ENCODE results near the gene CHAF1B. TPM values are rescaled to one million over a fixed set of nuclear protein-coding genes. Genes with fewer than 3 reads are reported as not detected.
"Not testable (repeated sequence)": the region's sequence is repeated elsewhere in the genome, so short reads cannot be mapped to it uniquely, and the experiment has no call there.

Gene CHAF1B
- total and polyA plus RNA-seq, 2 donors = 1.8 to 6.1 TPM

DNA sequence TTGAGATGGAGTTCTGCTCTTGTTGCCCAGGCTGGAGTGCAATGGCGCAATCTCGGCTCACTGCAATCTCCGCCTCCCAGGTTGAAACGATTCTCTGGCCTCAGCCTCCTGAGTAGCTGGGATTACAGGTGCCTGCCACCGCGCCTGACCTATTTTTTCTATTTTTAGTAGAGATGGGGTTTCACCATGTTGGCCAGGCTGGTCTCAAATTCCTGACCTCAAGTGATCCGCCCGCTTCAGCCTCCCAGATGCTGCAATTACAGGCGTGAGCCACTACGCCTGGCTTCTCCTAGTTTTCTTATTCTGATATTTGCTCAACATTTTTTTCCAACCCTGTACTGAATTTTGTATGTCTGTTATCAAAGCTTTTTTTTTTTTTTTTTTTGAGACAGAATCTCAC, 2.5 kb upstream of the CHAF1B start:
- not testable (repeated sequence) for H3K9me3 ChIP-seq (ENCODE audit: control insufficient read depth in 2 of 2, insufficient read depth in 1 of 2, low read length in 1 of 2)

DNA sequence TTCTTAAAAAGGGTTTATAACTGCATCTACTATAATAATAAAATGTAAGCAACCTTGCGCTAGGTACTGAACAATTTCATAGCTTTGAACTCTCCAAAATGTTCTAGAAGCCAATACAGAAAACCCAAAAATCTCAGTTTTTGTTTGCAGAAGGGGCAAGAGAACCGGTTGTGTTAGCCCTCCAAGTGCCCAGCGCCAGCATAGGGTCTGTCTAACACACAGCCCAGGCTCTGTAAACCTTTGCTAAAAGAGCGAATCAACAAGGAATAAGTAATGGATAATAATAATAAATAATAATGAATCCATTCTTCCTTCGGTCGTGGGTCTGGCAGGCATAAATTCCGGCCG, 333 bp upstream of the CHAF1B start:
- H3K4me3 ChIP-seq (ENCODE audit: low read length in 2 of 2) = peak overlapping the region in 1 of 2 donors; percentile 68
- H3K27ac ChIP-seq (ENCODE audit: low read depth in 1 of 2, low read length in 1 of 2) = no peak overlapping the region
- H3K27me3 ChIP-seq (ENCODE audit: control insufficient read depth in 2 of 2, insufficient read depth in 1 of 2, low read length in 1 of 2) = no peaks in the 10 kb centered on the region
- 42% methylated on average over 8 of the region's 8 CpGs for WGBS
- H3K4me1 ChIP-seq (ENCODE audit: control insufficient read depth in 2 of 2, insufficient read depth in 2 of 2, low read length in 2 of 2) = peaks cover 0 to 8% of the 10 kb centered on the region in 2 donors
- no peak for DNase-seq (ENCODE audit: low read depth in 6 of 9, low spot score in 9 of 9)
- peaks cover 3% of the 10 kb centered on the region in 2 donors for H3K36me3 ChIP-seq (ENCODE audit: control insufficient read depth in 2 of 2, insufficient read depth in 2 of 2, low read length in 1 of 2)
- no peaks in the 10 kb centered on the region for H3K9me3 ChIP-seq (ENCODE audit: control insufficient read depth in 2 of 2, insufficient read depth in 1 of 2, low read length in 1 of 2)

More for the DNA sequence above, 2.5 kb upstream of the CHAF1B start:
- H3K36me3 ChIP-seq (ENCODE audit: control insufficient read depth in 2 of 2, insufficient read depth in 2 of 2, low read length in 1 of 2); H3K4me1 ChIP-seq (ENCODE audit: control insufficient read depth in 2 of 2, insufficient read depth in 2 of 2, low read length in 2 of 2); DNase-seq (ENCODE audit: low read depth in 6 of 9, low spot score in 9 of 9); H3K27ac ChIP-seq (ENCODE audit: low read depth in 1 of 2, low read length in 1 of 2); H3K4me3 ChIP-seq (ENCODE audit: low read length in 2 of 2); H3K27me3 ChIP-seq (ENCODE audit: control insufficient read depth in 2 of 2, insufficient read depth in 1 of 2, low read length in 1 of 2): not testable (repeated sequence)
- 96% methylated on average over 10 of the region's 10 CpGs for WGBS

DNA sequence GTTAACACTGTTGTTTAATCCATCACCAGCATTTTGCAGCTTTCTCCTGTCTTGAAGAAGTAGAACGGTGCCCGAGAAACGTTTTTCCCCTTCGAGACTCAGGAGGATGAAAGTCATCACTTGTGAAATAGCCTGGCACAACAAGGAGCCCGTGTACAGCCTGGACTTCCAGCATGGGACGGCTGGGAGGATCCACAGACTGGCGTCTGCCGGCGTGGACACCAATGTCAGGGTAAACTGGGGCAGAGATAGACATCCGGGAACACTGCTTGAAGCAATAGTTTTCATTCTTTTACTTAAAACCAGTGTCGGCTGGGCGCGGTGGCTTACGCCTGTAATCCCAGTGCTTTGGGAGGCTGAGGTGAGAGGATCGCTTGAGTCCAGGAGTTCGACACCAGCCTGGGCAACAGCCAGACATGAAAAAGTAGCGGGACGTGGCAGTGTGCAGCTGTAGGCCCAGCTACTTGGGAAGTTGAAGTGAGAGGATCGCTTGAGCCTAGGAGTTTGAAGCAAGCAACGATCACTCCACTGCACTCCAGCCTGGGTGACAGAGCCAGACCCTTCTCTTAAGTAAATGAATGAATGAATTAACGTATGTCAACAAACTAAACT, 945 bp downstream of the CHAF1B start:
- Histone ChIP-seq H3K4me1 (ENCODE audit: control insufficient read depth in 2 of 2, insufficient read depth in 2 of 2, low read length in 2 of 2) (peaks cover 0 to 8% of the 10 kb centered on the region in 2 donors), H3K27ac (ENCODE audit: low read depth in 1 of 2, low read length in 1 of 2) (no peak overlapping the region), H3K9me3 (ENCODE audit: control insufficient read depth in 2 of 2, insufficient read depth in 1 of 2, low read length in 1 of 2) (no peaks in the 10 kb centered on the region), H3K27me3 (ENCODE audit: control insufficient read depth in 2 of 2, insufficient read depth in 1 of 2, low read length in 1 of 2) (no peaks in the 10 kb centered on the region), H3K4me3 (ENCODE audit: low read length in 2 of 2) (peak overlapping the region in 1 of 2 donors; percentile 57), H3K36me3 (ENCODE audit: control insufficient read depth in 2 of 2, insufficient read depth in 2 of 2, low read length in 1 of 2) (peaks cover 3% of the 10 kb centered on the region in 2 donors)
- WGBS = 92% methylated on average over 21 of the region's 21 CpGs
- no peak for DNase-seq (ENCODE audit: low read depth in 6 of 9, low spot score in 9 of 9)

DNA sequence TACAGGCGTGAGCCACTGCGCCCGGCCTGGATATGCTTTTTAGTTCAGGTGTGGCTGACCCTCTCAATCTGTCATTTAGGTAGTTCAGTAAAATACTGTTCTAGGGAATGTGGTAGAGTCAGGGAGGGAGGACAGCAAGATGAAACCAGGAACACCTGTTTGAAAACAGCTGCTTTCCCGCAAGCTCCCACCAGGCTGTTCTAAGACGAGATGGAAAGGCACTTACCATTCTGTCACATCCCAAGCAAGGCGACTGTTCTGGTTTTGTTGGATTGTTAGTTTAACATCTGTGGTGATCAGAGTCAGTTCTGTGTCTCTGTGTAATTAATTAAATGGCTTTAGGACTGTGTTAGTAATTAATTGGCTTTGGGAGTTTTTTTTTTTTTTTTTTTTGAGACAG, 2.9 kb downstream of the CHAF1B start:
- 96% methylated on average over 6 of the region's 6 CpGs for WGBS
- Histone ChIP-seq H3K27ac (ENCODE audit: low read depth in 1 of 2, low read length in 1 of 2) (no peak overlapping the region), H3K9me3 (ENCODE audit: control insufficient read depth in 2 of 2, insufficient read depth in 1 of 2, low read length in 1 of 2) (no peaks in the 10 kb centered on the region), H3K27me3 (ENCODE audit: control insufficient read depth in 2 of 2, insufficient read depth in 1 of 2, low read length in 1 of 2) (no peaks in the 10 kb centered on the region), H3K4me3 (ENCODE audit: low read length in 2 of 2) (no peak overlapping the region), H3K4me1 (ENCODE audit: control insufficient read depth in 2 of 2, insufficient read depth in 2 of 2, low read length in 2 of 2) (peaks cover 0 to 8% of the 10 kb centered on the region in 2 donors), H3K36me3 (ENCODE audit: control insufficient read depth in 2 of 2, insufficient read depth in 2 of 2, low read length in 1 of 2) (peaks cover 3% of the 10 kb centered on the region in 2 donors)
- no peak for DNase-seq (ENCODE audit: low read depth in 6 of 9, low spot score in 9 of 9)

DNA sequence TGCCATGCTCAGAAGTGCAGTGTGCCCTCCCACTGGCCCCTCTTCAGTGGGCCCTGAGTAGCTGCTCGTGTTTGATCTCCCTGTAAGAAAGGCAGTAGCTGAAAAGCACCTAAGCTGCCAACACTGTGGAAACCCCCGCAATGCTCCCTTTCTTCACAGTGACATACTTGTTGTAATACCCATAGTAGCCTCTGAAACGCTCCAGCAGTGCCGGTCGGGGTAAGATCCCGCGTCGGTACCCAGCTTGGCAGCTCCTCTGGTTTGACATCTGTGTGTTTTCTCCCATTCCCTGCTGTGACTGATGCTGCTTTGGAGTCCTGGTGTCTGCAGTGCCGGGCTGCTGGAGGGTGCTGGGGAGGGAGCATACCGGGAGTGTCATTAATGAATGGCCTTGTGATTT, 3.6 kb downstream of the CHAF1B start:
- peaks cover 0 to 8% of the 10 kb centered on the region in 2 donors for H3K4me1 ChIP-seq (ENCODE audit: control insufficient read depth in 2 of 2, insufficient read depth in 2 of 2, low read length in 2 of 2)
- no peaks in the 10 kb centered on the region for H3K9me3 ChIP-seq (ENCODE audit: control insufficient read depth in 2 of 2, insufficient read depth in 1 of 2, low read length in 1 of 2)
- no peaks in the 10 kb centered on the region for H3K27me3 ChIP-seq (ENCODE audit: control insufficient read depth in 2 of 2, insufficient read depth in 1 of 2, low read length in 1 of 2)
- no peak for DNase-seq (ENCODE audit: low read depth in 6 of 9, low spot score in 9 of 9)
- WGBS = 90% methylated on average over 10 of the region's 10 CpGs
- peaks cover 3% of the 10 kb centered on the region in 2 donors for H3K36me3 ChIP-seq (ENCODE audit: control insufficient read depth in 2 of 2, insufficient read depth in 2 of 2, low read length in 1 of 2)
- no peak overlapping the region for H3K4me3 ChIP-seq (ENCODE audit: low read length in 2 of 2)
- H3K27ac ChIP-seq (ENCODE audit: low read depth in 1 of 2, low read length in 1 of 2) = no peak overlapping the region

DNA sequence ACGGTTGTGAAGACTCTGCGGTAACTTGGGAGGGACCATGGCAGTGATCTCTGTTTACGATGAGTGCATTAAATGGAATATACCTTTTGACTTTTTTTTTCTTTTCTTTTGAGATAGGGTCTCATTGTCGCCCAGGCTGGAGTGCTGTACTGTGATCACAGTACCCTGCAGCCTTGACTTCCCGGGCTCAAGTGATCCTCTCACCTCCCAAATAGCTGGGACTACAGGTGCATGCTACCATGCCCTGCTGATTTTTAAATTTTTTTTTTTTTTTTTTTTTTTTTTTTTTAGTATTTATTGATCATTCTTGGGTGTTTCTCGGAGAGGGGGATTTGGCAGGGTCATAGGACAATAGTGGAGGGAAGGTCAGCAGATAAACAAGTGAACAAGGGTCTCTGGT, 6.5 kb downstream of the CHAF1B start:
- peaks cover 10 to 16% of the 10 kb centered on the region in 2 donors for H3K36me3 ChIP-seq (ENCODE audit: control insufficient read depth in 2 of 2, insufficient read depth in 2 of 2, low read length in 1 of 2)
- H3K4me3 ChIP-seq (ENCODE audit: low read length in 2 of 2); H3K4me1 ChIP-seq (ENCODE audit: control insufficient read depth in 2 of 2, insufficient read depth in 2 of 2, low read length in 2 of 2); H3K9me3 ChIP-seq (ENCODE audit: control insufficient read depth in 2 of 2, insufficient read depth in 1 of 2, low read length in 1 of 2); H3K27me3 ChIP-seq (ENCODE audit: control insufficient read depth in 2 of 2, insufficient read depth in 1 of 2, low read length in 1 of 2); DNase-seq (ENCODE audit: low read depth in 6 of 9, low spot score in 9 of 9); H3K27ac ChIP-seq (ENCODE audit: low read depth in 1 of 2, low read length in 1 of 2): not testable (repeated sequence)
- 98% methylated on average over 5 of the region's 6 CpGs for WGBS

DNA sequence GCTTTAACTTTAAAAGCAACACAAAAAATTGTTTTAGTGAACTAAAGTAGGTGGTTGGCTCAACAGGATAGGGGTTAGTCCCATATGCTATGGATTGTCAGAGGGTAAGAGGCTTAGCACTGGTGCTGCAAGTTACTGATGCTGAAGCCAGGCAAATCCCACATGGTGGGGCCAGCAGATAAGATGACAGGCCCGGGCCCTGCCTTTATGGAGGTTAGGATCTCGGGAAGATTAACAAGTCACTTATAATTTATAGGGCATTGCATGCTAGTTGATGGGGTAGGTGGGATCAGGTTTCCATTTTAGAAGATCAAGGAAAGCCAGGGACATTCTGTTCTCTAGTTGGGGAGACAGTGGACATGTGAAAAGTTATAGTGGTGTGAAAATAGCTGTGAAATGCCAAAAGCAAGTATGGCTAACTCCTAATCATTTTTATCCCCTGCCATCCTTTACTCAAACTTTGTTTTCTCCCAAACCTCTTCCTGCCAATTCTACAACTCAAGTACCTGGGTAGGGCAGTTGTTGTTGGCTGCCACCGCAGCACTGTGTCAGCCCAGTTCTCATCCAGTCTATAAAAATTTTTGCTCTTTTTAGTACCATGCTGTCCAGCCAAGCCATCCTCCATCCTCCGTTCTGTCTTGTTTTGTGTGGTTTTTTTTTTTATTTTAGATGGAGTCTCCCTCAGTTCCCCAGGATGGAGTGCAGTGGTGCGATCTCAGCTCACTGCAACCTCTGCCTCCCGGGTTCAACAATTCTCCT, 10.3 kb downstream of the CHAF1B start:
- Histone ChIP-seq H3K9me3 (ENCODE audit: control insufficient read depth in 2 of 2, insufficient read depth in 1 of 2, low read length in 1 of 2) (no peaks in the 10 kb centered on the region), H3K4me1 (ENCODE audit: control insufficient read depth in 2 of 2, insufficient read depth in 2 of 2, low read length in 2 of 2) (no peaks in the 10 kb centered on the region), H3K27ac (ENCODE audit: low read depth in 1 of 2, low read length in 1 of 2) (no peak overlapping the region), H3K27me3 (ENCODE audit: control insufficient read depth in 2 of 2, insufficient read depth in 1 of 2, low read length in 1 of 2) (no peaks in the 10 kb centered on the region), H3K36me3 (ENCODE audit: control insufficient read depth in 2 of 2, insufficient read depth in 2 of 2, low read length in 1 of 2) (peaks cover 22 to 25% of the 10 kb centered on the region in 2 donors), H3K4me3 (ENCODE audit: low read length in 2 of 2) (no peak overlapping the region)
- no peak for DNase-seq (ENCODE audit: low read depth in 6 of 9, low spot score in 9 of 9)
- WGBS = 98% methylated on average over 6 of the region's 6 CpGs

DNA sequence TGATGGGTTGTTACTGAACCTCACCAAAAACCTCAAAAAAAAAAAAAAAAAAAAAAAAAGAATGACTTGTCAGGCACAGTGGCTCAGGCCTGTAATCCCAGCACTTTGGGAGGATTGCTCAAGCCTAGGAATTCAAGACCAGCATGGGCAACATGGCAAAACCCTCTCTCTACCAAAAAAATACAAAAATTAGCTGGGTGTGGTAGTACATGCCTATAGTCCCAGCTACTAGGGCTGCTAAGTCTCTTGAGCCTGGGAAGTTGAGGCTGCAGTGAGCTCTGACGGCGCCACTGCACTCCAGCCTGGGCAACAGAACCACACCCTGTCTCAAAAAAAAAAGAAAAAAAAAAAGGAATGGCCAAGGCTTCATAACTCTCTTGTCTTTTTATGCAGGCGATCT, 11.1 kb downstream of the CHAF1B start:
- Histone ChIP-seq H3K9me3 (ENCODE audit: control insufficient read depth in 2 of 2, insufficient read depth in 1 of 2, low read length in 1 of 2) (no peaks in the 10 kb centered on the region), H3K4me3 (ENCODE audit: low read length in 2 of 2) (no peak overlapping the region), H3K27ac (ENCODE audit: low read depth in 1 of 2, low read length in 1 of 2) (no peak overlapping the region), H3K36me3 (ENCODE audit: control insufficient read depth in 2 of 2, insufficient read depth in 2 of 2, low read length in 1 of 2) (peaks cover 23 to 26% of the 10 kb centered on the region in 2 donors), H3K4me1 (ENCODE audit: control insufficient read depth in 2 of 2, insufficient read depth in 2 of 2, low read length in 2 of 2) (no peaks in the 10 kb centered on the region), H3K27me3 (ENCODE audit: control insufficient read depth in 2 of 2, insufficient read depth in 1 of 2, low read length in 1 of 2) (no peaks in the 10 kb centered on the region)
- no peak for DNase-seq (ENCODE audit: low read depth in 6 of 9, low spot score in 9 of 9)
- WGBS = 97% methylated on average over 3 of the region's 3 CpGs

DNA sequence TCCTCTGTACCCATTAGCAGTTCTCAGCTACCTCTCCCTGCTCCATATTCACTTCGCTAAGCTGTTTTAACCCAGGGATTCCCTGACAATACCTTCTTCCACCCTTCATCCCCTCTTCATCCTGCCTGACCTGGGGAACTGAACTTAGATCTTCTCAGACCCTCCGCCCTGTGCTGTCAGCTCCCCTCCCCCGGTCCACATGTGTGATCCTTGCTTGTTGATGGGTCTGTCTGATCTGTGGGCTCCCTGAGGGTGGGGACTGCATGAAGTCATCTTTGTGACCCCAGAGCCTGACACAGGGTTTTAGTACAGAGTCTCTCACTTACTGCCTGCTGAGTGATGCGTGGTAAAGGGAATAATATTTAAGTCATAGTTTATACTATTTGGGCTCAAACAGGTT, 11.8 kb downstream of the CHAF1B start:
- H3K36me3 ChIP-seq (ENCODE audit: control insufficient read depth in 2 of 2, insufficient read depth in 2 of 2, low read length in 1 of 2) = peaks cover 25 to 26% of the 10 kb centered on the region in 2 donors
- 98% methylated on average over 4 of the region's 4 CpGs for WGBS
- DNase-seq (ENCODE audit: low read depth in 6 of 9, low spot score in 9 of 9) = no peak

More for the DNA sequence above, 11.8 kb downstream of the CHAF1B start:
- no peak overlapping the region for H3K4me3 ChIP-seq (ENCODE audit: low read length in 2 of 2)
- peak overlapping the region in 1 of 2 donors; percentile 37 for H3K27ac ChIP-seq (ENCODE audit: low read depth in 1 of 2, low read length in 1 of 2)
- no peaks in the 10 kb centered on the region for H3K9me3 ChIP-seq (ENCODE audit: control insufficient read depth in 2 of 2, insufficient read depth in 1 of 2, low read length in 1 of 2)
- no peaks in the 10 kb centered on the region for H3K27me3 ChIP-seq (ENCODE audit: control insufficient read depth in 2 of 2, insufficient read depth in 1 of 2, low read length in 1 of 2)
- H3K4me1 ChIP-seq (ENCODE audit: control insufficient read depth in 2 of 2, insufficient read depth in 2 of 2, low read length in 2 of 2) = no peaks in the 10 kb centered on the region
